ENCODE measurements around the gene BRD8. TPM values are rescaled to one million over a fixed set of nuclear protein-coding genes. Genes with fewer than 3 reads are reported as not detected.
A peak's percentile ranks its signal among the peaks of the same experiment; 100 is the strongest.

The BRD8 gene
- total and polyA plus RNA-seq, 9 of the 15 experiments (the other 6 are each of a cell fraction or from before 2014, with no cell fraction given), result 54.6 to 163 (median 87.0) TPM

GRCh38 chr5:138178516-138179276, at the start of gene BRD8, which contains the start of gene KIF20A (continued):
- TF ChIP-seq FOXK2 (conservative IDR thresholded peaks at IDR 0.05 in 1 of 2, IDR thresholded peaks at IDR 0.05 in 1 of 2; ENCODE audit: low read depth in 2 of 2) (peak; percentile 80 to 81), USF1 (CRISPR knock-in tag; IDR thresholded peaks at IDR 0.05) (peak; percentile 51; the same call in 1 of the 2 replicates), POLR3G (IDR thresholded peaks at IDR 0.05; ENCODE audit: extremely low read depth, insufficient read length, insufficient replicate concordance) (no peak), NEUROD1 (IDR thresholded peaks at IDR 0.05; ENCODE audit: borderline replicate concordance, low read depth, low read length, partially characterized antibody) (peak; percentile 27), MAX (CRISPR knock-in tag; IDR thresholded peaks at IDR 0.05) (peak; percentile 82), L3MBTL2 (IDR thresholded peaks at IDR 0.05) (peak; percentile 92), ZBTB33 (CRISPR knock-in tag; IDR thresholded peaks at IDR 0.05) (peak; percentile 57), PHF20 (IDR thresholded peaks at IDR 0.05; ENCODE audit: partially characterized antibody) (peak; percentile 67), CREB1 (IDR thresholded peaks at IDR 0.05) (peak; percentile 70), CREB1 (CRISPR knock-in tag; IDR thresholded peaks at IDR 0.05) (peak; percentile 8; the same call in 1 of the 2 replicates), FOXJ2 (tag; IDR thresholded peaks at IDR 0.05) (peak; percentile 59; the same call in 1 of the 2 replicates), MTA2 (IDR thresholded peaks at IDR 0.05; ENCODE audit: low read depth) (peak; percentile 80), TGIF2 (CRISPR knock-in tag; IDR thresholded peaks at IDR 0.05) (no peak), E2F5 (CRISPR knock-in tag; IDR thresholded peaks at IDR 0.05) (peak; percentile 76; the same call in 1 of the 2 replicates), NFRKB (IDR thresholded peaks at IDR 0.05; ENCODE audit: low read depth) (peak; percentile 98), ZNF280B (CRISPR knock-in tag; IDR thresholded peaks at IDR 0.05) (no peak), CHD2 (IDR thresholded peaks at IDR 0.05; ENCODE audit: low read depth, low read length) (no peak), HBP1 (CRISPR knock-in tag; IDR thresholded peaks at IDR 0.05) (no peak)

Data from K562 (cell line).